Hypothalamus (tissue), 51 donors: ENCODE data around the gene RPL7L1.
"Not testable (repeated sequence)": the region's sequence is repeated elsewhere in the genome, so short reads cannot be mapped to it uniquely, and the experiment has no call there.

ENCODE experiments used
- DNase-seq, 51 donors: peaks; one replicate each; lab custom pipeline; 2025; lab: John Stamatoyannopoulos, UW

The RPL7L1 gene

DNA sequence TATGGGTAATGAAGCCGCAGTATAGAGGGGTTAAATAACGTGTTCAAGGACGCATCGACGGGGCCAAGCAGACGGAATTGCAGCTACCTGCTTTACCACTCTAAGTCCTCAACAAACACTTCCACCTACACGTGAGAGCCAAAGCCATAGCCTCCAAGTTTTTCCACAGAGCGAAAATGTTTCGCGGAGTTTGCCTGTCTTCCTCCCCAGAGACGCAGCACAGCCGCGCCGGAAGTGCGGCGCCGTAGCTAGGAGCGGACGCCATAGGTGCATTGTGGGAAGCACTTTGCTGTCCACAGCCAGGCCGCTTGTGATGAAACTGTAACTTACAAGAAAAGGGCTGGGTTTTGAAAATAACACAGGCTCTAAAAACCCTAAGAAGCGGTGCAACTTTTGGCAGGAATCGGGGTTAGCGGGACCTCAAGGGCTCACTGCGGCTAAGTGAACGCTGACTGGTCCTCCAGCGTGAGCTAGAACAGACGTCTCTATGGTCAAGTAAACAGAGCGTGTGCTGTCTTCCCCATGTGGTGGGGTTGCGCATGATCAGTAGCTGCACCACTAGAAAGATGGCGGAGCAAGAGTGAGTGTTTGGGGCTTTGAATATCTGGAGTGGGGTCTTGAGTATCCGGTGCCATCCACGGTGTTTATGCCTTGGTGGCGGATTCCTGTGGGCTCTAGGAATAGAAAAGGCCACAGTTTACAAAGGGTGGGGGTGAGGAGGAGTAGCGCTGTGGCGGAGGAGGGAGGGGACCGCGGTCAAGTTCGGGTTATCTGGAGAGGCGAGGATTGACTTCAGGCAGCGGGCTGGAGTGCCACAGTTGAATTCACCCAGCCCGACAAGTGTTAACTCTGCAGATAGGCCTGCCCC lies at the start of gene RPL7L1:
Gene RPL7L1 (plus strand): TSS at position 245 of the 868 bp plus-strand sequence. CDS start 295 bp downstream, at position 540.
- DNase-seq = peak; percentile 65 to 98 (median 89)

- DNase-seq = no peak
Observed at GRCh38 chr6:42831237-42831636, 48.2 kb upstream of the RPL7L1 start.

DNA sequence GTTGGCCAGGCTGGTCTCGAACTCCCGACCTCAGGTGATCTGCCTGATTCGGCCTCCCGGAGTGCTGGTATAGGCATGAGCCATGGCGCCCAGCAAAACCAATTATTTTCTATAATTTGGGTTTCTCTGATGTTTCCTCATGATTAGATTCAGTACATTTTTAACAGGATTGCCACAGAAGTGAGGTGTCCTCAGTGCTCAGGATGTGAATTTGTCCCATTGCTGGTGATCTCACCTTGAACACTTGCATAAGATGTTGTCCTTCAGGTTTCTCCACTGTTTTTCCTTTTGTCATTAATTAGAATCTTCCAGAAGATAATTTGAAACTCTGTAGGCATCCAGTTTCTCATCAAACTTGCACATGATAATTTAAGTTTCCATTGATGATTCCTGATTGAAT lies 45.4 kb upstream of the RPL7L1 start:
- no peak for DNase-seq

GRCh38 chr6:42841844-42842584 lies 37.4 kb upstream of the RPL7L1 start:
- peak in 1 of 51 donors; percentile 54 for DNase-seq

DNA sequence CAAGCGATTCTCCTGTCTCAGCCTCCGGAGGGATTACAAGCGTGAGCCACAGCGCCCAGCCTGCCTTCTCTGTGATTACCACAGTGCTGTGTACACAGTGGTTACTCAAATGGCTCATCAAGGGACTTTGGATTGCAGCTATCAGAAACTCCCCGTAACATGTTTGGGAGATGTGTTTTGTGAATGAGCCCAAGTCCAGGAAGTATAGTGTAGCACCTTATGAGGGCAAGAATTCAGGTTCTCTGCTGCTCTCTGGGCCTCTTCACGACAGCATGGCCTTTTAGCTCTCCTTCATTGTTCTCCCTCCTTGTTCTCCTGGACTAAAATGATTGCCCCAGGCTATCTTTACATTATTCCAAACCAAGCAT lies 34.1 kb upstream of the RPL7L1 start:
- no peak for DNase-seq

GRCh38 chr6:42846505-42846904 lies 32.9 kb upstream of the RPL7L1 start:
- DNase-seq = no peak

DNA sequence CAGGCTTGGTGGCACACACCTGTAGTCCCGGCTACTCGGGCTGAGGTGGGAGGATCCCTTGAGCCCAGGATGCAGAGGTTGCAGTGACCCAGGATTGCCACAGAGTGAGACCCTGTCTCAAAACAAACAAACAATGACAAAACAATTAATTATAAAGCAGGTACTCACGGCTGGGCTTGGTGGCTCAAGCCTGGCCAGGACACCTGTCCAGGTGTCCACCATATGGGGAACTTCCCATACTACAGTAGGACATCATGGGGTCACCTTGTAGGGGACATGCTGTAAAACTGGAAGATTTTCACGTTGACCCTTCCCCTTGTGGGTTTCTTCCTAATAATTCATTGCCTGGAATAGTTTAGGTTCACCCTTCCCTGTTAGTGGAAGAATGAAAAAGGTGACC lies 30.7 kb upstream of the RPL7L1 start:
- DNase-seq = no peak

DNA sequence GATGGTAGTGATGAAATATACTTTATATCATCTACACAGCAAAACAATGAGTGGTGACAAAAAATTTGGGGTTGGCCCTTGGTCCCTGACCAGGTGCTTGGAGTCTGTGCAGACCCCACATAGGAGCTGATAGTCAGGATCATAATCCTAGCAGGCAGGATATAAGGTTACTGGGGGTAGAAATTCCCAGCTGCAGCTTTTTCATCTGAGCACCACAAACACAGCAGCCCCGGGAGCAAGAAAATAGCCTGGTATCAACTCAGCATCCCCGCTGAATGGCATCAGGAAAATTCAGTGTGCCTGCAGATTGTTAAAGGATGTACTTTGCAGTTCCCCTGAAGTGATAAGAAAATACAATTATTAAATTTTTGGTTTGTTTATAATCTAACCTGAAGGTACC lies 27.8 kb upstream of the RPL7L1 start:
- no peak for DNase-seq

GRCh38 chr6:42860036-42860435 lies 19.4 kb upstream of the RPL7L1 start:
- DNase-seq = no peak

DNA sequence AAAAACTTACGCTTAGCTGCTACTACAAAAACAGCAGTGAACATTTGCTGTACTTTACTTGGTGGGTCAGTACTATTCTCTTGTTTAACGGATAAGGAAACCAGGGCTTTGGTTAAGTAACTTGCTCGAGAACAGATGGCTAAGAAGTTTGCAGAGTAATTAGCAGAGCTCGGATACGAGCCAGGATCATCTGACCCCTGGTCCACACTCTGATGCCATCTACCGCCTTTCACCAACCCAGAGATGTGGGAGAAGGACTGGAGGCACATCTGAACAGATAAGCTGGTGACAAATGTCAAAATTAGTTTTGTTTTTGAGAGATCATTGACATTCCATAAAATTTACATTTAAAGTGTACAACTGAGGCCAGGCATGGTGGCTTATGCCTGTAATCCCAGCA lies 18.9 kb upstream of the RPL7L1 start:
- DNase-seq = no peak

GRCh38 chr6:42864602-42865001 lies 14.8 kb upstream of the RPL7L1 start:
- DNase-seq = peak in 1 of 51 donors; percentile 47

DNA sequence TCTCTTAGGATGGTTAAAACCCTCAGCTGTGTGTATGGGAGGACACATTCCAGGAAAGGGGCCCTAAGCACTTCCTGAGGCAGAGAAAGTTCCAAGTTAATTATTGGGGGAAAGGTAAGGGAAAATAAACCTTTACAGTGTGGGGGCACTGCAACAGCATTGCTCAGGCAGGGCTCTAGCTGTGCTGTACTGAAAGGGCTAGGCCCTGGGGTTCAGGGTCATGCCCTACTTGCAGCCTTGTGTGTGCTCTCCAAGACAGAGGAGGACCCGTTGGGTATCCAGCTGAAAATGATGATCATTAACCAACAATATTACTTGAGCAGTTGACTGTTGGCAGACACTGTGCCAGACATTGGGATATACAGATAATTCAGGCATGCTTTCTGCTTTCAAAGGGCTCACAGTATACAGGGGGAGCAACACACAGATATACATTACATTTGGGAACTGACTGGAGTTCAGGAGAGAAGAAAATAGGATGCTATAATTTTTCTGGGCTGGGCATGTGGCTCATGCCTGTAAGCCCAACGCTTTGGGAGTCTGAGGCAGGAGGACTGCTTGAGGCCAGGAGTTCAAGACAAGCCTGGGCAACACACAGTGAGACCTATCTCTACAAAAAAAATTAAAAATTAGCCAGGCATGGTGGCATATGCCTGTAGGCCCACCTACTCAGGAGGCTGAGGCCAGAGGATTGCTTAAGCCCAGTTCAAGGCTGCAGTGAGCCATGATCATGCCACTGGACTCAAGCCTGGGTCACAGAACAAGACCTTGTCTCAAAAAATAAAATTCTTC lies 9.1 kb upstream of the RPL7L1 start:
- no peak for DNase-seq

DNA sequence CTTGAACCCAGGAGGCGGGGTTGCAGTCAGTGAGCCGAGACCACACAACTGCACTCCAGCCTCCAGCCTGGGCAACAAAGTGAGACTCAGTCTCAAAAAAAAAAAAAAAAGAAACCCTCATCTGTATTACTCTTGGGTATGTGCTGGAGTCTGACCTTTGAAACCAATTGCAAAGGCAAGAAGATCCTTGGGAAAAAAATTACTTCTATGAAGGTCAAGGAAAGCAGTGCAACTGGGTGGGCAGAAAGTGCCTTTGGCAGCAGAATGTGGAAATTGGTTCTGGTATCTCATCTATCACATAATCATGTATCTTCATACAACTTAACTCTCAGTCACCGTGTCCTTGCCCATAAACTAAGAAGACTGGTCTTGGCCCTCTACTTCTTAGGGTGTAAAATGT lies 7.7 kb upstream of the RPL7L1 start:
- DNase-seq = no peak

- DNase-seq = no peak
Observed at GRCh38 chr6:42873313-42873712, 6.1 kb upstream of the RPL7L1 start.

DNA sequence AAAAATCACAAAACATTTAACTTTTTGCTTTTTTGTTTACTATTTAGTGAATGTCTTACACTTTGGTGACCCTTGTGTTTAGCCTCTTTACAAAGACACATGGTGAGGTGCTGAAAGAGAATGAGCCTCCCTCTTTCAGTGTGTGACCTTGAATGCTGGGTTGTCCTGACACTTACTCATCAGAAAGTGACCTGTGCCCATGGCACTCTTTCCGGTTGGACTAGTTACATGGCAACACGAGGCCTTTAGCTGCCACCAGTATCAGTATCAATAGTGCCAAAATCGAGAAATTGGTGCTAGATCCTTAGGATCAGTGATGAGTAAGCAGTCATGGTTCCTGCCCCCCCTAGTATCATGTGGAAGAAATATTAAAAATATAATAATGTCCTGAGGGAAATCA lies 1.7 kb upstream of the RPL7L1 start:
- DNase-seq = no peak

DNA sequence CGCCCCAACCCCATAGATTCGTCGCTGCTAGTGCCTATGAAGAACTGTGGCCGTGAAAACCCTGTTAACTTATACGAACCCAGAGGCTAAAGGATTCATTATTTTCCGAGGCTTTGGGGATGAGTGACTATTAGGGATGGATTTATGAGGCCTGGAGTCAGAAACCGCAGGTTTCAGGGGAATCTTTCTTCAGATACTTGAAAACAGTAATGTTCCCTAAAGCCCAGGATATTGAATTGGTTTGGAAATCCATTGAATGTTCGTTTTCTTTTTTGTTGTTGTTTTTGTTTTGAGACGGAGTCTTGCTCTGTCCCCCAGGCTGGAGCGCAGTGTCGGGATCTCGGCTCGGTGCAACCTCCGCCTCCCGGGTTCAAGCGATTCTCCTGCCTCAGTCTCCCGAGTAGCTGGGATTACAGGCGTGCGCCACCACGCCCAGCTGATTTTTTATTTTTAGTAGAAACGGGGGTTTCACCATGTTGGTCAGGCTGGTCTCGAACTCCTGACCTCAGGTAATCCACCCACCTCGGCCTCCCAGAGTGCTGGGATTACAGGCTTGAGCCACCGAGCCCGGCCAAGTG lies 913 bp downstream of the RPL7L1 start:
- not testable (repeated sequence) for DNase-seq

GRCh38 chr6:42880871-42881270 lies 1.5 kb downstream of the RPL7L1 start:
- not testable (repeated sequence) for DNase-seq

DNA sequence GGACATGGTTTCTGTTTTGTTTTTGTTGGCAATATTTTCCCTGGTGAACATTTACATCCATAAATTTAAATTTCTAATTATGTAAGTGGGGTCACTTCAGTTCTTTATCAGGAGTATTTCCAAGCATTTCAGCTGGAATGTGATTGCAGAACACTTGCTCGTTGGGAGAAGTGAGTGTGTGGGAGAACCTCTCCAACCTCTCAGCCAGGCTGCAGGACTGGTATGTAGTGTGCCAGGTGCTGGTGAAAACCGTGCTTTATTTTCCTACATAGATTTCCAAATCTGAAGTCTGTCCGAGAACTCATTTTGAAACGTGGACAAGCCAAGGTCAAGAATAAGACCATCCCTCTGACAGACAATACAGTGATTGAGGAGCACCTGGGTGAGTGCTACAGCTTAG lies 6.3 kb downstream of the RPL7L1 start:
- DNase-seq = no peak

DNA sequence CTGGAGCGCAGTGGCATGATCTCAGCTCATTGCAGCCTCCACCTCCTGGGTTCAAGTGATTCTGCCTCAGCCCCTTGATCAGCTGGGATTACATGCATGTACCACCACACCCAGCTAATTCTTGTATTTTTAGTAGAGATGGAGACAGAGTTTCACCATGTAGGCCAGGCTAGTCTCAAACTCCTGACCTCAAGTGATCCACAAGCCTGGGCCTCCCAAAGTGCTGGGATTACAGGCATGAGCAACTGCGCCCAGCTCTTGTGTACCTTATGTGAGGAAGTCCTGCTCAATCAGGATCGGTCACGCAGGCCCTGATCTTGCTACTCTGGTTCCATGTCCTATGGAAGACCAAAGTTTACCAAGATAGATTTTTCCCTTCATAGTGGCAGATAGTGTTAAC lies 8.8 kb downstream of the RPL7L1 start:
- DNase-seq = not testable (repeated sequence)

GRCh38 chr6:42889815-42890214 lies 10.4 kb downstream of the RPL7L1 start:
- DNase-seq = no peak
